ENCODE measurements around the gene SYNDIG1.

GRCh38 chr20:24484081-24484450 is 14.6 kb downstream of the SYNDIG1 start:
- TF ChIP-seq FOXM1 (IDR thresholded peaks at IDR 0.05; ENCODE audit: borderline replicate concordance) (no peak), NFRKB (IDR thresholded peaks at IDR 0.05) (no peak), SP1 (IDR thresholded peaks at IDR 0.05) (no peak), BHLHE40 (IDR thresholded peaks at IDR 0.05; ENCODE audit: borderline replicate concordance) (no peak), ARNT (IDR thresholded peaks at IDR 0.05) (no peak)
